Stomach smooth muscle (tissue), 2 donors: Measurements from ENCODE around the gene ANKDD1A.

Source experiments
- H3K27ac ChIP-seq: one replicate; pipeline ENCODE4 v1.7.0; 2013; ENCODE audit warnings: mild to moderate bottlenecking, low read length, inconsistent platforms
- H3K27me3 ChIP-seq, 2 donors: one replicate each; pipeline ENCODE4 v1.7.0; 2013; ENCODE audit warnings: low read length in 2 of 2; ENCODE audit not compliant: insufficient read depth in 2 of 2, control insufficient read depth in 1 of 2
- H3K36me3 ChIP-seq, 2 donors: one replicate each; pipeline ENCODE4 v1.7.0; 2013; ENCODE audit warnings: low read length in 2 of 2; ENCODE audit not compliant: control insufficient read depth in 2 of 2, insufficient read depth in 2 of 2
- H3K4me1 ChIP-seq: one replicate; pipeline ENCODE4 v1.7.0; 2013; ENCODE audit warnings: low read length; ENCODE audit not compliant: control insufficient read depth, insufficient read depth
- H3K4me3 ChIP-seq, 2 donors: one replicate each; pipeline ENCODE4 v1.7.0; 2013; ENCODE audit warnings: low read length in 2 of 2
- H3K9ac ChIP-seq, 2 donors: one replicate each; pipeline ENCODE4 v1.7.0; 2013; ENCODE audit warnings: low read length in 2 of 2, mild to moderate bottlenecking in 1 of 2
- H3K9me3 ChIP-seq, 2 donors: one replicate each; pipeline ENCODE4 v1.7.0; 2013; ENCODE audit warnings: low read length in 2 of 2; ENCODE audit not compliant: control insufficient read depth in 2 of 2
- donor health status: healthy.
- donor health status: Pancreatic carcinoma.

ANKDD1A gene

GRCh38 chr15:64970698-64971097 is 59.0 kb downstream of the ANKDD1A start:
- H3K27me3 ChIP-seq: no peaks in the 10 kb centered on the region
- H3K4me1 ChIP-seq: no peaks in the 10 kb centered on the region
- no peak overlapping the region for H3K27ac ChIP-seq
- H3K9me3 ChIP-seq: no peaks in the 10 kb centered on the region
- H3K36me3 ChIP-seq: peaks cover 25 to 31% of the 10 kb centered on the region in 2 donors
- H3K4me3 ChIP-seq: no peak overlapping the region
- no peak overlapping the region for H3K9ac ChIP-seq

GRCh38 chr15:64975390-64975789 is 63.7 kb downstream of the ANKDD1A start:
- Histone ChIP-seq H3K27ac (no peak overlapping the region), H3K27me3 (no peaks in the 10 kb centered on the region), H3K4me3 (no peak overlapping the region), H3K4me1 (no peaks in the 10 kb centered on the region), H3K36me3 (peaks cover 25 to 26% of the 10 kb centered on the region in 2 donors), H3K9ac (no peak overlapping the region), H3K9me3 (no peaks in the 10 kb centered on the region)

- Histone ChIP-seq H3K4me3 (no peak overlapping the region), H3K9me3 (no peaks in the 10 kb centered on the region), H3K27me3 (no peaks in the 10 kb centered on the region), H3K4me1 (no peaks in the 10 kb centered on the region), H3K36me3 (peaks cover 13 to 15% of the 10 kb centered on the region in 2 donors), H3K27ac (no peak overlapping the region), H3K9ac (no peak overlapping the region)
Observed at GRCh38 chr15:64979252-64979710, 67.6 kb downstream of the ANKDD1A start.

- H3K9ac ChIP-seq: no peak overlapping the region
- no peak overlapping the region for H3K27ac ChIP-seq
- H3K27me3 ChIP-seq: no peaks in the 10 kb centered on the region
- peaks cover 7% of the 10 kb centered on the region for H3K4me1 ChIP-seq
- H3K4me3 ChIP-seq: peak overlapping the region in 1 of 2 donors; percentile 3
- H3K9me3 ChIP-seq: no peaks in the 10 kb centered on the region
- H3K36me3 ChIP-seq: peaks cover 9 to 15% of the 10 kb centered on the region in 2 donors
Observed at GRCh38 chr15:64981812-64982431, 70.2 kb downstream of the ANKDD1A start.

- H3K9ac ChIP-seq: no peak overlapping the region
- H3K27me3 ChIP-seq: no peaks in the 10 kb centered on the region
- H3K27ac ChIP-seq: no peak overlapping the region
- H3K4me1 ChIP-seq: peaks cover 7% of the 10 kb centered on the region
- H3K4me3 ChIP-seq: no peak overlapping the region
- no peaks in the 10 kb centered on the region for H3K9me3 ChIP-seq
- H3K36me3 ChIP-seq: peaks cover 9 to 15% of the 10 kb centered on the region in 2 donors
Observed at GRCh38 chr15:64982472-64982871, 70.8 kb downstream of the ANKDD1A start.

GRCh38 chr15:64985366-64986033 is 73.8 kb downstream of the ANKDD1A start:
- peaks cover 2 to 3% of the 10 kb centered on the region in 2 donors for H3K36me3 ChIP-seq
- H3K4me3 ChIP-seq: no peak overlapping the region
- H3K9ac ChIP-seq: peak overlapping the region in 1 of 2 donors; percentile 47
- peaks cover 14% of the 10 kb centered on the region for H3K4me1 ChIP-seq
- no peaks in the 10 kb centered on the region for H3K27me3 ChIP-seq
- H3K9me3 ChIP-seq: no peaks in the 10 kb centered on the region
- H3K27ac ChIP-seq: peak overlapping the region; percentile 18

- Histone ChIP-seq H3K27ac (no peak overlapping the region), H3K27me3 (no peaks in the 10 kb centered on the region), H3K4me1 (peaks cover 14% of the 10 kb centered on the region), H3K36me3 (peaks cover 0 to 3% of the 10 kb centered on the region in 2 donors), H3K9me3 (no peaks in the 10 kb centered on the region), H3K9ac (no peak overlapping the region), H3K4me3 (no peak overlapping the region)
Observed at GRCh38 chr15:64987136-64987535, 75.4 kb downstream of the ANKDD1A start.

- peak within 1 kb of the TSS; percentile 88 to 93 for H3K9ac ChIP-seq
- peak within 1 kb of the TSS; percentile 89 for H3K27ac ChIP-seq
- no peaks in the 10 kb centered on the region for H3K36me3 ChIP-seq
- peak within 1 kb of the TSS; percentile 83 to 95 for H3K4me3 ChIP-seq
- H3K27me3 ChIP-seq: no peaks in the 10 kb centered on the region
- peaks cover 14% of the 10 kb centered on the region for H3K4me1 ChIP-seq
- no peaks in the 10 kb centered on the region for H3K9me3 ChIP-seq
Observed at GRCh38 chr15:64989416-64990167, 77.9 kb downstream of the ANKDD1A start, which contains the start of gene SPG21. Gene SPG21, minus strand, starts transcription at chr15:64989914. Its CDS starts 6,345 bp downstream, at chr15:64983569.

- peak overlapping the region; percentile 88 to 93 for H3K9ac ChIP-seq
- H3K4me1 ChIP-seq: peaks cover 13% of the 10 kb centered on the region
- H3K4me3 ChIP-seq: peak overlapping the region; percentile 83 to 95
- no peaks in the 10 kb centered on the region for H3K36me3 ChIP-seq
- H3K27me3 ChIP-seq: no peaks in the 10 kb centered on the region
- H3K9me3 ChIP-seq: no peaks in the 10 kb centered on the region
- H3K27ac ChIP-seq: peak overlapping the region; percentile 70
Observed at GRCh38 chr15:64990168-64990470, 78.4 kb downstream of the ANKDD1A start.

- Histone ChIP-seq H3K9ac (no peak overlapping the region), H3K27ac (no peak overlapping the region), H3K4me1 (peaks cover 8% of the 10 kb centered on the region), H3K36me3 (no peaks in the 10 kb centered on the region), H3K4me3 (no peak overlapping the region), H3K9me3 (no peaks in the 10 kb centered on the region), H3K27me3 (no peaks in the 10 kb centered on the region)
Observed at GRCh38 chr15:64991536-64992135, 79.9 kb downstream of the ANKDD1A start.
